Caco-2 (cell line): Measurements from ENCODE around the gene NEDD4L. TPM values are rescaled to one million over a fixed set of nuclear protein-coding genes. Genes with fewer than 3 reads are reported as not detected.

Experiments
- BruUV-seq: library from RNA; stranded (reverse); fragments of 400-500 nt; replicated peaks from 2 replicates; lab custom pipeline; 2021; lab: Mats Ljungman, UMichigan
- CTCF ChIA-PET: fragments of 300-600 bp; sonication (Branson Sonifier 250); formaldehyde crosslinking; loops from one replicate; lab custom pipeline; 2022; ENCODE audit warnings: antibody characterized with exemption; lab: Charles Lee
- POLR2A ChIA-PET: fragments of 300-600 bp; sonication (Branson Sonifier 250); formaldehyde crosslinking; loops from one replicate; lab custom pipeline; 2022; ENCODE audit warnings: antibody characterized with exemption; lab: Charles Lee
- DNase-seq, 2 experiments: peaks; one replicate each; pipeline versions ENCODE4 v3.0.0 to v3.0.0-alpha.2; 2020 to 2022
- H3K27me3 ChIP-seq: replicated peaks from 2 replicates; pipeline ENCODE4 v1.6.0; 2011; ENCODE audit warnings: low read length; ENCODE audit not compliant: control insufficient read depth, insufficient read depth
- H3K36me3 ChIP-seq: 2 replicates; pipeline ENCODE4 v1.5.1; 2011; ENCODE audit warnings: low read length; ENCODE audit not compliant: control insufficient read depth, insufficient read depth
- H3K4me1 ChIP-seq: fragments of 250-450 bp; sonication (Bioruptor Pico); 2 replicates; pipeline ENCODE4 v1.5.1; 2020; ENCODE audit warnings: mild to moderate bottlenecking
- H3K4me3 ChIP-seq: 2 replicates; pipeline ENCODE4 v1.5.1; 2011; ENCODE audit warnings: low read depth, mild to moderate bottlenecking, control low read depth, low read length
- H3K9me3 ChIP-seq: fragments of 250-450 bp; sonication (Bioruptor Pico); 2 replicates; pipeline ENCODE4 v1.5.1; 2020; ENCODE audit warnings: mild to moderate bottlenecking, moderate library complexity
- H3K27ac Mint-ChIP-seq: one replicate; pipeline ENCODE4 v1.8.0; 2022; ENCODE audit warnings: mixed read lengths; ENCODE audit not compliant: unreplicated experiment
- H3K27me3 Mint-ChIP-seq: one replicate; pipeline ENCODE4 v1.8.0; 2022; ENCODE audit warnings: mixed read lengths; ENCODE audit not compliant: insufficient read depth, unreplicated experiment
- H3K36me3 Mint-ChIP-seq: one replicate; pipeline ENCODE4 v1.8.0; 2022; ENCODE audit warnings: mild to moderate bottlenecking, mixed read lengths; ENCODE audit not compliant: insufficient read depth, unreplicated experiment
- H3K4me1 Mint-ChIP-seq: one replicate; pipeline ENCODE4 v1.8.0; 2022; ENCODE audit warnings: low read depth, mixed read lengths; ENCODE audit not compliant: unreplicated experiment
- H3K4me3 Mint-ChIP-seq: one replicate; pipeline ENCODE4 v1.8.0; 2022; ENCODE audit warnings: mild to moderate bottlenecking, moderate library complexity, mixed read lengths; ENCODE audit not compliant: unreplicated experiment
- H3K9me3 Mint-ChIP-seq: one replicate; pipeline ENCODE4 v1.8.0; 2022; ENCODE audit warnings: mixed read lengths; ENCODE audit not compliant: unreplicated experiment
- CTCF ChIP-seq, 2 experiments: fragments of 200-600 bp in 1 of 2; IDR thresholded peaks; 1 replicate in 1 of 2; 2 replicates in 1 of 2; pipeline versions ENCODE4 v1.5.1 to v1.8.0; 2011 to 2022; ENCODE audit warnings: antibody characterized with exemption in 1 of 2, control low read depth in 1 of 2, inconsistent platforms in 1 of 2, low read depth in 1 of 2, low read length in 1 of 2, mild to moderate bottlenecking in 1 of 2, moderate library complexity in 1 of 2; ENCODE audit not compliant: insufficient read depth in 1 of 2, severe bottlenecking in 1 of 2, unreplicated experiment in 1 of 2
- intact Hi-C: fragments of 100-400 bp; cut with micrococcal nuclease; formaldehyde crosslinking; loops from one replicate; pipeline ENCODE4 v1.10.0; 2022; ENCODE audit not compliant: unreplicated experiment
- total RNA-seq: library from RNA; stranded (reverse); gene quantifications from 2 replicates; pipeline ENCODE4 v1.2.3, GENCODE V29; 2022

Gene NEDD4L
- total RNA-seq, 1 experiment from 2014 or later = 85.4 TPM

GRCh38 chr18:58015065-58015780 is 28.8 kb upstream of the NEDD4L start:
- no peaks in the 10 kb centered on the region for H3K9me3 Mint-ChIP-seq
- ChIA-PET POLR2A (no interaction called here), CTCF (no interaction called here)
- no peaks in the 10 kb centered on the region for H3K27me3 Mint-ChIP-seq
- Histone ChIP-seq H3K9me3 (no peaks in the 10 kb centered on the region), H3K4me1 (peaks cover 51% of the 10 kb centered on the region), H3K36me3 (no peaks in the 10 kb centered on the region), H3K27me3 (no peaks in the 10 kb centered on the region), H3K4me3 (no peak overlapping the region)
- BruUV-seq = no TSS peak
- no peak for TF ChIP-seq CTCF (IDR thresholded peaks at IDR 0.05; ENCODE audit: insufficient read depth in 1 of 2, low read depth in 1 of 2, low read length in 1 of 2, severe bottlenecking in 1 of 2, unreplicated experiment in 1 of 2)
- DNase-seq = no peak
- H3K27ac Mint-ChIP-seq = peak overlapping the region; percentile 57
- no peak overlapping the region for H3K4me3 Mint-ChIP-seq
- no peaks in the 10 kb centered on the region for H3K36me3 Mint-ChIP-seq
- intact Hi-C loops = no loop called here
- peaks cover 6% of the 10 kb centered on the region for H3K4me1 Mint-ChIP-seq

GRCh38 chr18:58017267-58017666 is 26.8 kb upstream of the NEDD4L start:
- no peaks in the 10 kb centered on the region for H3K9me3 Mint-ChIP-seq
- ChIA-PET POLR2A (no interaction called here), CTCF (no interaction called here)
- peaks cover 39% of the 10 kb centered on the region for H3K4me1 ChIP-seq
- no TSS peak for BruUV-seq
- TF ChIP-seq CTCF (IDR thresholded peaks at IDR 0.05; ENCODE audit: insufficient read depth in 1 of 2, low read depth in 1 of 2, low read length in 1 of 2, severe bottlenecking in 1 of 2, unreplicated experiment in 1 of 2) = no peak
- intact Hi-C loops = no loop called here
- no peaks in the 10 kb centered on the region for H3K27me3 Mint-ChIP-seq
- no peaks in the 10 kb centered on the region for H3K27me3 ChIP-seq
- H3K27ac Mint-ChIP-seq = peak overlapping the region; percentile 29
- DNase-seq = no peak
- H3K36me3 Mint-ChIP-seq = no peaks in the 10 kb centered on the region
- H3K4me1 Mint-ChIP-seq = peaks cover 6% of the 10 kb centered on the region
- H3K36me3 ChIP-seq = no peaks in the 10 kb centered on the region
- no peak overlapping the region for H3K4me3 ChIP-seq
- no peak overlapping the region for H3K4me3 Mint-ChIP-seq
- no peaks in the 10 kb centered on the region for H3K9me3 ChIP-seq

DNA sequence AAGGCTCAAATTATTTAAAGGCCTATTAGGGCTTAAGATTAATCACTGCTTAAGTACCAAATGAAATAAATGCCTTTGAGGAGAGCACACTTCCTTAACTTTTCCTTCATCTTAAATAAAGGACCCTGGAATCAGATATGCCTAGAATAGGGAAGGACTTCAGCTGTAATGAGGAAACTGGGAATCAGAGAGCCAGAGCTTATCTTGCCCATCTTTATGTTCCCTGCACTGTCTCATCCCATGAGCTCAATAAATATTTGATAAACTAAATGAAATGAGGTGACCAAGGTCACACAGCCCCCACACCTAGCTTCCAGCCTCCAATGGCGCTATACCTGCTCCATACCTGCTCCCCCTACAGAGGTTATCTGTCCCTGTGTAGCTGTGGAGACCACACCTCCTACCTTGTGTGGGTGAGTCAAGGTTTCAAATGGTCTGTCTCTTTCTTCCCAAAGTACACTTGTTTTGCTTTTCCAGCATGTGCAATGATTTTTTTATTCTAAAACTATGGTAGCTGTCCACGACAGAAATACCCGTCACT is 23.4 kb upstream of the NEDD4L start:
- CTCF ChIA-PET = no interaction called here
- Mint-ChIP-seq H3K27ac (no peak overlapping the region), H3K4me3 (no peak overlapping the region), H3K9me3 (no peaks in the 10 kb centered on the region), H3K27me3 (no peaks in the 10 kb centered on the region), H3K36me3 (no peaks in the 10 kb centered on the region), H3K4me1 (no peaks in the 10 kb centered on the region)
- peak in 1 of 2 experiments; percentile 39 for DNase-seq
- peaks cover 30% of the 10 kb centered on the region for H3K4me1 ChIP-seq
- no peaks in the 10 kb centered on the region for H3K36me3 ChIP-seq
- POLR2A ChIA-PET = no interaction called here
- H3K4me3 ChIP-seq = no peak overlapping the region
- TF ChIP-seq CTCF (IDR thresholded peaks at IDR 0.05; ENCODE audit: insufficient read depth in 1 of 2, low read depth in 1 of 2, low read length in 1 of 2, severe bottlenecking in 1 of 2, unreplicated experiment in 1 of 2) = no peak
- no peaks in the 10 kb centered on the region for H3K27me3 ChIP-seq
- intact Hi-C loops = no loop called here
- BruUV-seq = no TSS peak
- no peaks in the 10 kb centered on the region for H3K9me3 ChIP-seq
